Measurements from ENCODE around the gene COL4A2.

DNA sequence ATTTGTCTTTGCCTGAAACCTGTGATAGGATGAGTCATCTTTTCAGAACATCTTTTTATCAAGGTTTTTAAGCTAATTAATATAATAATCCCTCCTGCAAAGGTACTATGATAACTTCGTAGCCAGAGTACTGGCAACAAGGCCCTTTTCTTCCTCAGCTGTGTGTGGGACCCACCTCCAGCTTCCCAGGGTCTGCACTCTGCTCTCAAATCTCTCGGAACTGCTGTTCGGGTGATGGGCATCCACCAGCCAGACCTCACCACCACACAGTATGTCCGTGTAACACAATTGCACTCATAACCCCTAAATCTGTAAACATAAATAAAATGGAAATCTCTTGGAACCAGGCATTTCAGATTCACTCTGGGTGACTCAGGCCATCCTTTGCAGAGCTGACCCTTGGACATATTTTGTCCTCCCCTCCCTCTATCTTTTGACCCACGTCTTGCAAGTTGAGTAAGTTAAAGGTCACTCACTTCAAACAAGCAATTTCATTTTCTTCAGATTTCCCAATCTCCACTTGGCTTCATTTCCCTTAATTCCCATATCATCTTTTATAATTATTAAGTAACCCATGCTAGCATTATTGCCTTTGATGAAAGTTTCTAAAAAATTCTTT is 29.6 kb upstream of the COL4A2 start:
- TF ChIP-seq, protein P1, sequence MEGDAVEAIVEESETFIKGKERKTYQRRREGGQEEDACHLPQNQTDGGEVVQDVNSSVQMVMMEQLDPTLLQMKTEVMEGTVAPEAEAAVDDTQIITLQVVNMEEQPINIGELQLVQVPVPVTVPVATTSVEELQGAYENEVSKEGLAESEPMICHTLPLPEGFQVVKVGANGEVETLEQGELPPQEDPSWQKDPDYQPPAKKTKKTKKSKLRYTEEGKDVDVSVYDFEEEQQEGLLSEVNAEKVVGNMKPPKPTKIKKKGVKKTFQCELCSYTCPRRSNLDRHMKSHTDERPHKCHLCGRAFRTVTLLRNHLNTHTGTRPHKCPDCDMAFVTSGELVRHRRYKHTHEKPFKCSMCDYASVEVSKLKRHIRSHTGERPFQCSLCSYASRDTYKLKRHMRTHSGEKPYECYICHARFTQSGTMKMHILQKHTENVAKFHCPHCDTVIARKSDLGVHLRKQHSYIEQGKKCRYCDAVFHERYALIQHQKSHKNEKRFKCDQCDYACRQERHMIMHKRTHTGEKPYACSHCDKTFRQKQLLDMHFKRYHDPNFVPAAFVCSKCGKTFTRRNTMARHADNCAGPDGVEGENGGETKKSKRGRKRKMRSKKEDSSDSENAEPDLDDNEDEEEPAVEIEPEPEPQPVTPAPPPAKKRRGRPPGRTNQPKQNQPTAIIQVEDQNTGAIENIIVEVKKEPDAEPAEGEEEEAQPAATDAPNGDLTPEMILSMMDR (IDR thresholded peaks at IDR 0.05) = no peak
- TF ChIP-seq POLR2A (IDR thresholded peaks at IDR 0.05) = no peak

Measured in suprapubic skin (tissue), 3 donors.